DMS114 treated with DMSO at 0.1 percent for 48 hours (cell line): Measurements from ENCODE around the gene ITIH2.
A peak's percentile ranks its signal among the peaks of the same experiment; 100 is the strongest.
"Not testable (repeated sequence)": the region's sequence is repeated elsewhere in the genome, so short reads cannot be mapped to it uniquely, and the experiment has no call there.

Experiments used
- DNase-seq: peaks from one replicate; lab custom pipeline; 2025; ENCODE audit not compliant: unreplicated experiment; lab: John Stamatoyannopoulos, UW

ITIH2 gene, protein sequence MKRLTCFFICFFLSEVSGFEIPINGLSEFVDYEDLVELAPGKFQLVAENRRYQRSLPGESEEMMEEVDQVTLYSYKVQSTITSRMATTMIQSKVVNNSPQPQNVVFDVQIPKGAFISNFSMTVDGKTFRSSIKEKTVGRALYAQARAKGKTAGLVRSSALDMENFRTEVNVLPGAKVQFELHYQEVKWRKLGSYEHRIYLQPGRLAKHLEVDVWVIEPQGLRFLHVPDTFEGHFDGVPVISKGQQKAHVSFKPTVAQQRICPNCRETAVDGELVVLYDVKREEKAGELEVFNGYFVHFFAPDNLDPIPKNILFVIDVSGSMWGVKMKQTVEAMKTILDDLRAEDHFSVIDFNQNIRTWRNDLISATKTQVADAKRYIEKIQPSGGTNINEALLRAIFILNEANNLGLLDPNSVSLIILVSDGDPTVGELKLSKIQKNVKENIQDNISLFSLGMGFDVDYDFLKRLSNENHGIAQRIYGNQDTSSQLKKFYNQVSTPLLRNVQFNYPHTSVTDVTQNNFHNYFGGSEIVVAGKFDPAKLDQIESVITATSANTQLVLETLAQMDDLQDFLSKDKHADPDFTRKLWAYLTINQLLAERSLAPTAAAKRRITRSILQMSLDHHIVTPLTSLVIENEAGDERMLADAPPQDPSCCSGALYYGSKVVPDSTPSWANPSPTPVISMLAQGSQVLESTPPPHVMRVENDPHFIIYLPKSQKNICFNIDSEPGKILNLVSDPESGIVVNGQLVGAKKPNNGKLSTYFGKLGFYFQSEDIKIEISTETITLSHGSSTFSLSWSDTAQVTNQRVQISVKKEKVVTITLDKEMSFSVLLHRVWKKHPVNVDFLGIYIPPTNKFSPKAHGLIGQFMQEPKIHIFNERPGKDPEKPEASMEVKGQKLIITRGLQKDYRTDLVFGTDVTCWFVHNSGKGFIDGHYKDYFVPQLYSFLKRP

DNA sequence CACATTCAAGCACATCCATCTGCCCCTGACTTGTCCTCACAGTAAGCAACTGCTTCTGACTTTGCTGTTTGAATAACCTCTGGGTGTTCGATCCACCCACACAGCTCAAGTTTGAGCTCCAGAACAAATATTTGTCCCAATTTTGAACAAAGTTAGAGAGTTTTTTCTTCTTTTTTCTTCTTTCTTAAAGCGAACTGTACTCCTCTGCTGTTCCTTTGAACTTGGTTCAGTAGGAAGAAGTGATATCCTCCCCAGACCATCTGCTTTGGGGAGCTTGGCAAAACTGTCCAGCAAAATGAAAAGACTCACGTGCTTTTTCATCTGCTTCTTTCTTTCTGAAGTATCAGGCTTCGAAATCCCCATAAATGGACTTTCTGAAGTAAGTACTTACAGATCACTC is at the start of gene ITIH2:
Gene ITIH2 (plus strand): TSS at position 177 of the 400 bp plus-strand sequence. CDS start 119 bp downstream, at position 296.
- no peak for DNase-seq

DNA sequence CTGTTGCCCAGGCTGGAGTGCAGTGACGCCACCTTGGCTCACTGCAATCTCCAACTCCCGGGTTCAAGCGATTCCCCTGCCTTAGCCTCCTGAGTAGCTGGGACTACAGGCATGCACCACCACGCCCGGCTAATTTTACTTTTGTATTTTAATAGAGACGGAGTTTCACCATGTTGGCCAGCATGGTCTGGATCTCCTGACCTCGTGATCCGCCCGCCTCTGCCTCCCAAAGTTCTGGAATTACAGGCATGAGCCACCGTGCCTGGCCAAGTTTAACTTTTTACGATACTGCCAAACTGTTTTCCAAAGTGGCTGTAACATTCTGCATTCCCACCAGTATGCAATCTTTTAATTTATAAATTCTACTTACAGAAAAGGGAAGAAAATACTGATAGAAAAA is 46.0 kb upstream of the ITIH2 start:
- not testable (repeated sequence) for DNase-seq

DNA sequence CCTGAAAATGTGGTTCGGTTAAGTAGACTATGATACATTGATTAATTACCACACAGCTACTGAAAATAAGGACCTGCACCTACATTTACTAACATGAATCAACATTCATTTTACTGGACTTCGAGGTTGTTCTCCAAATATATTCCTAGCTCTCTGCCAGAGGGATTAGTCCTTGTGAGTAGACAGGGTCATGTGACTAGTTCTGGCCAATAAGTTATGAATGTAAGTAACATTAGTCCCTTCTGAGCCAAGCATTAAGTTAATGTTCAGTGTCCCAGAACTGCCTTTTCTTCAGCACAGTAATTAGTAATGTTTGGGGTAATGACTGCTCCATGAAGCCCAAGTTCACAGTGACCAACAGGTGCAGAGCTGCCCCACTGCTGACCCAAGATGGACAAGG is 45.6 kb upstream of the ITIH2 start:
- DNase-seq = no peak

DNA sequence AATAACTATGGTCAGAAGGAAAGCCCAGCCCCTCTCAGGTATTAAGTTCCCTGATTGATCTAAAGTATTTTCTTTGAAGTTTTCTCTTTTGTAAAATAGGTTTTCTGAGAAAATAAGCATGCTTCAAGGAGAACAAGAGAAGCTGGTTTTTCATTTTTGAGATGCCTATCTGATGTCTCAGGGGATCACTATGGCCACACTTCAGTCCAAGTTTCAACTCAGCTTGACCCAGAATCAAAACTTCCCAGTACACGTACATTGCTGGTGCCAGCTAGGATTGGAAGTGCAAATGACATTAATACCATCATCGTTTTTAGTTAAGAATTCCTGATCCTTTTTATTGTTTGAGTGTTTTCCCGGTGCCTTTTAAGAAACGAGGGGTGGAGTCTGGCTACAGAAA is 43.6 kb upstream of the ITIH2 start:
- DNase-seq = no peak

DNA sequence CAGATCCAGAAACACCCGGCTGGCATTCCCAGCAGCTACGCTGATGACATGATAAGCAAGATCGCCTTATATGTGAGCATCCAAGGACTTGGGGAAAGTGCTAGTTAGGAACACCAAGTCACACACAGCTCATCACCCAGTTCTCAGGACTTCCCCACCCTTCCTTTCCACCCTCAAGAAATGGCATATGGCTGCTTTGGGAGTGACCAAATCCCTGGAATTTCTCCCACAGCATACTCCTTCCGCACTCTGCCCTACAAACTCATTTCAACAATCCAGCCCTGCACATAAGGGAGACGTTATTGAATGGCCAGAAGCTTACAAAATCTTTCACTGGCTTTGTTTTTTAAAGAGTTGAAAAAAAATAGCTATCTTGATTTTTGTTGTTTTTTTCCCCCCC is 40.6 kb upstream of the ITIH2 start:
- DNase-seq = no peak

DNA sequence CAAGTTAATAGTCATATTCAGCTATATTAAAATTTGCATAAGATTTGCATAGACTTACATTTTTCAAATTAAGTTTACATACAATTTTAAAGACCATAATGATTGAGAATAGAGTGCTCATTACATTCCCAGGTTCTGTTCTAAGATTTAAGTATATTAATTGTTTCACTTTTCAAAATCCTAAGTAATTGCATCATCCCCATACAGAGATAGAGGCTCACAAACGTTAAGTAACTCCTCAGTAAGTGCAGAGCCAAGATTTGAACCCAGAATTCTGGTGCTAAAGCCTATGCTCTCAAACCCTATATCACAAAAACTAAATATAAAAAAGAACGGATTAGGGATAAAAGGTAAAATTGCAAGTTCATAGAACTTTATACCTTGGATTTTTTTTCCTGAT is 38.4 kb upstream of the ITIH2 start:
- no peak for DNase-seq

DNA sequence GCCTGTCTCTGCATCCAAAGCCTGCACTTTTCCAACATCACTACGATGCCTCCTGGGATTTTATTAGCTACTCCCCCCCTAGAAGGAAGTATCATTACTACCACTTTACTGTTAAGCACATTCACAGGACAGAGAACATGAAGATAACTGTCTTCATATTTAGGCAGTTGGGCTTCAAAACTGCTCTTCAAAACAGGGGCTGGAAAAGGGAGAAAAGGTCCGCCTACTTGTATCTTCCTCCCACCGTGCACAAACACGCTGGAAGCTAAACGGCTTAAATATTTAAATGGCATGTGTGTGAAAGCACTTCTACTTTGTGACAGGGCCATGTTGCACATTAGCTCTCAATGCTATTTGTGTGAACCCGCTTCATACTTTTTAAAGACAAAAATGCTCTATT is 37.3 kb upstream of the ITIH2 start:
- DNase-seq = no peak

DNA sequence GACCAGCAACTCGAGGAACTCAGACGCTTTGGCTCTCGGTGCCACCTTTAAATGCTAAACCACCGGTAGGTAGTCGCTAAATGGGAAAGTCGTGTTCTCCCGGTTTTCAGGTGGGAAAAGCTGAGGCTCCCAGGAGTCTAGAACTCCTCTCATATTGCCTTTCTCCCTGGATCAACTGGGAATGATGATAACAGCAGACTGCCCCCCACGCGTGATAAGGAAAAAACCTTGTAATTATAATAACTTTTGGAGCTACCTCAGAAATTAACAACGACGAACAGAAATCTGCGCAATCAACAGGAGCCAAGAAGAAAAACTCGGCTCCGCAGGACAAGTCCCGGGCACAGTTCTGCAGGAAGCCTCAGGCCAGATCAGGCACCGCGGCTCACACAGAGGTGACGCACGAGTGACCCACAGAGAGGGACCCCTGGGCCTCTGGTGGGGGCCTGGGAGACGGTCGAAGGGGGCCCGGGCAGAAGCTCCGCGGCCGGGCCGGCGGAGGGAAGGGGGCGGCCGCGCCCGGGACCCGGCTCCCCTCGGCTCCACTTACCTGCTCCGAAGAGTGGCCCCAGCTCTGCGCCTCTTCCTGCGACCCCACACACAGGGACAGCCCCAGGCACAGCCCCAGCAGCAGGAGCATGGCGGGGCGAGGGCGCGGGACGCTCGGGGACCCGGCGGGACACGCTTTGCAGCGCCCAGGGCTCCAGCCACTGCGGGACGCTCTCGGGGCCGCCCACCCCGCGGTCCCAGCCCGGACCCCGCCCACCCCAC is 36.7 kb upstream of the ITIH2 start, which contains the start of gene ITIH5:
Gene ITIH5 (minus strand): TSS at position 714 of the 771 bp plus-strand sequence. CDS start 74 bp downstream, at position 640.
- no peak for DNase-seq

DNA sequence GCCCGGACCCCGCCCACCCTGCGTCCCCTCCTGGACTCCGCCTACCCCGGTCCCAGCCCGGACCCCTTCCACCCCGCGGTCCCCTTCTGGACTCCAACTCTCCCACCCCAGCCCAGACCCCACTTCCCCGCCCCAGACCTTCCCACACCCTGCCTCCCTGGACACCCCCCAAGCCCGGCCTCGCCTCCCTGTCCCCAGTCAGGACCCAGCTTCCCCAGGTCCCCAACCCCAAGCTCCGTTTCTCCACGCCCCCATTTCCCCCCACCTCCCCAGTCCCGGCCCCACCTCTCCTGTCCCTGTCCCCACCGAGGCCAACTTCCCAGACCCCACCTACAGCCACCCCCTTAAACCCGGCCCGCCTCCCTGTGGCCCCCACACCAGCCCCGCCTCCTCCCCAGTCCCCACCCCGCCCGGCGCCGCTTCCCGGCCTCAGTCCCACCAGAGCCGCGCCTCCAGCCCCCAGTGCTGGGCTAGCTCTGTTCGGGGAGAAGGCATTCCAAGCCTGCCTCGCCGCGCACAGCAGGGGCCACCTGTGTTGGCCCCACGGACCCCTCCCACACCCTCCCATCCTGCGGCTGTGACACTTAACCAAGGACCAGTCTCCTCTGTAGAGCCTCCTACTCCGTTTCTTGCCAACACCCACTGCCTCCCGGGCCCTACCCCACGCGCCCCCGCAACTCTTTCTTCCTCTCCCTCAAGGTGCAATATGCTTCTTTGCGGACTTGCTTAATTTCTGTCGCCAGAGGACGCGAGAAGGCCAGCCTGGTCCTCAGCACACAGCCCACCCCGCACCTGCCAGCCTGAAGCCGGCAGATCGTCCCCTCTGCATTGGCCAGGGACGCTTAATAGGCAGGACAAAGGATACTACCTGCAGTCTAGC is 35.6 kb upstream of the ITIH2 start:
- DNase-seq = no peak

DNA sequence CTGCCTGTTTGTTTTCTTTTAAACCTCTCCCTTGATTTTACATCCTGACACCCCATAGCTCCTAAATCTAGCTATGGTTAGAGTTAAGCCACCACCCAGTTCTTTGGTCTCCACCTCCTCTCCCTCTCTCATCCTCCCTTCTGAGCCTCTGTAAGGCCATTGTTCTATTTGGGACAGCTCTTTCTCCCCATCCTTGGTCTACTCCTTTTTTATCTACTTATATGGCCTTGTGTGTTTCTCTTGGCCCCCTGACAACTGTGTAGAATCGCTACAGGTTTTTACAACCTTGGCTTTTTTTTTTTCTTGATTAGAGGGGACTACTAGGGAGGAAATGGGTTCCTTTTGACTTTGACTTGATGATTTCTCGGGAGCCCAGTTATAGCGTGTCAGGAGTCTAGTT is 33.0 kb upstream of the ITIH2 start:
- no peak for DNase-seq

DNA sequence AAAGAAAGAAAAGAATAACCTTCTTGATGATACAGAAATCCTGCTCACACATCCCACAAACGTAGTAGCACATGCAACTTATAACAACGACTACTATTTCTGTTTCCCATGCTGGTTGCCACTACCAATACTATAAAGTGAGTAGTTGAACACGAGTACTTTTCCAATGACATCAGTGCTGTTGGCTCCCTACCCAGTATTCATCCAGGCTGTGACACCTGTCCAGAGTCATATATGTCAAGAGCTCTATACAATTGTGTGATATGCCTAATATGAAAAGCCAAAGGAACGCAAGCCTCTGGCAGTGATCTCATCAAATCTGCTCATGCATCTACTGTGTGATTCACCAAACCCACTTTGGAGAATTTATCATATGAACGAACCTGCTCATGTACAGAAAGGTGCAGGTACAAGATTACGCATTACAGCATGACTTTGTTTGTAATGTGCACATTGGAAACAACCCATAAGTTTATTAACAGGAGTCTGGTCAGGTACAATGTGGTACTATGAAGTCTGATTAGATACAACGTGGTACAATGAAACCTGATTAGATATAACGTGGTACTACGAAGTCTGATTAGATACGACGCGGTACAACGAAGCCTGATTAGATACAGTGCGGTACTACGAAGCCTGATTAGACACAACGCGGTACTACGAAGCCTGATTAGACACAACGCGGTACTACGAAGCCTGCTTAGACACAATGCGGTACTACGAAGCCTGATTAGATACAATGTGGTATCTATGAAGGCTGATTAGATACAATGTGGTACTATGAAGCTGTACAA is 30.6 kb upstream of the ITIH2 start:
- DNase-seq = no peak

DNA sequence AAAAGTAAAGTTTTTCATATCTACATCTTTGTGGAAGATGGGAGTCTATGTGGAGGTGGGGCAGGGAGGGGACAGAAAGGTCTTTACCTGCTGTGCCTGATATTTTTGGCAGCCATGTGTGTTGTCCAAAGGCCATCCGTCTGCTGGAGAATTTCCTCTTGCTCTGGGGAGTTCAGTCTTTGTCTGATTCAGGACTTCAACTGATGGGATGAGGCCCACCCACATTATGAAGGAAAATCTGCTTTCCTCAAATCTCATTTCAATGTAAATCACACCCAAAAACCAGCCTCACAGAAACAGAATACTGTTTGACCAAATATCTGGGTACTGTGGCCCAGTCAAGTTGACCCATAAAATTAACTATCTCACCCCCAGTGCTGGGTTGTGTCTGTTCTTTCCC is 23.9 kb upstream of the ITIH2 start:
- DNase-seq = no peak

DNA sequence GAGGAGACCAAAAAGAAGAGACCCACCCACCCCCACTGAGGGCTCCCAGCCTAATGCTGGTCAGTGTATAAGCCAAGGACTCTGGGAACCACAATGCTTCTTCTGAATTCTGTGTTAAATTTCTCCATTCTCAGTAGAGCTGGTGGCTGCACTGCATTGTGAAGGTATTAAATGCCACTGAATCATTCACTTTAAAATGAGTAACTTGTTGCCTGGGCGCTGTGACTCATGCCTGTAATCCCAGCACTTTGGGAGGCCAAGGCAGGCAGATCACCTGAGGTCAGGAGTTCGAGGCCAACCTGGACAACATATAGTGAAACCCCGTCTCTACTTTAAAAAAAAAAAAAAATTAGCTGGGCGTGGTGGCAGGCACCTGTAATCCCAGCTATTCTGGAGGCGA is 23.0 kb upstream of the ITIH2 start:
- not testable (repeated sequence) for DNase-seq

DNA sequence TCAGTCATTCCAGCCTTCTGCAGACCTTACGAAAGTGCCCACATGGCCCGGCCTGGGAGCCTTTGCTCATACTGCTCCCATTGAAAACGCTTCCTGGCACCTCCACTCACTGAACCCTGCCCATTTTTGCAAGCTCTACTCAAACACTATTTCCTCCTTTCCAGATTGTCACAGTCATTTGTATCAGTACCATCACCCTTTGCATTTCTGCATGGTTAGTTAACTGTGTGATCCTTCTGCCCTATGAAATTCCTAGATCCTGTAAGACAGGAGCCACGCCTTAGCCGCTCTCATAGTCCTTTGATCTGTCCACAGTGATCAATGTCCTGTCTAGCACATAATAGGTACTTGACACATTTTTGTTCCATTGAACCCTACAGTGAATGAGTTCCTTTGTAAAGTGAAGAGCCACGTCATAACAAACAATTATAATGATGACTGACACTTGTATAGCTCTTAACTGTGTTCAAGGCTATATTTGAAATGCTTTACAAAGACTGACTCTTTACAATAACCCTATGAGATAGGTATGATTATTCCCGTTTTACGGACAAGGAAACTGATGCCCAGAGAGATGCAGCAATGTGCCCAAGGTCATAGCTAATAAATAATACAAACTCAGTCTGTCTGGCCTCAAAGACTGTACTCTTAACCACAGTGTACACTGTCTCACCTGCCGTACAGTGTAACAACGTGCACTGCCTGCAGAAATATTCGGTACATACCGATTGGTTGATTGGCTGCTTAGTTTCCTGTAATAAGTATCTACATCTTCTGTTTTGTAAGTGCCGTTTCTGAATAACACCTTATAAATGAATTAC is 16.6 kb upstream of the ITIH2 start:
- DNase-seq = no peak

DNA sequence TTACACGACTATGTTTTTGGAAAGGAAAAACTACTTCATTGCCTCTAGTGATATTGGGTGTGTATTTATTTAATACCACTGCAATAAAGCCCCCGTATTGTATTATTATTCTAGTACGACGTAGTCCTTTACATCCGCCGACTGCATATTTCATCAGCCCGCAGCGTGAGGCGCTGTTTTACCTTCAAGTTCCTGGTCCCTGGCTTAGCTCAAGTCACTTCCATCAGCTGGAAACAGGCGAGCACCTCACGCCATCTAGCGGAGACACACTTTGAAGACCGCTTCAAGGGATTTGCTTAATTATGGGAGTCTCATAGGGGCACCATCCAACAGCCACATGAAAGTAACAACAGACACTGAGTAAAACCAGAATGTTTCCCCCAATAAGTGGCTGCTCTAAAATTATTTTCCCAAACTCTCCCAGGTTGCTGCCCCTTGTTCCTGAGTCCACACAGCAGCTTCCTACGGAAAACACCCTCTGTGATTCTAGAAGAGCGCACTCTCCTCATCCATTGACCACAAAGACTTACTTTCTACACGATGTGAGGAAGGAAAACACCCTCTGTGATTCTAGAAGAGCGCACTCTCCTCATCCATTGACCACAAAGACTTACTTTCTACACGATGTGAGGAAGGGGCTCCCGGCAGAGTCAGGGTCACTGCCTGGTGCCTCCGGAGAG is 15.7 kb upstream of the ITIH2 start:
- DNase-seq = peak; percentile 94

DNA sequence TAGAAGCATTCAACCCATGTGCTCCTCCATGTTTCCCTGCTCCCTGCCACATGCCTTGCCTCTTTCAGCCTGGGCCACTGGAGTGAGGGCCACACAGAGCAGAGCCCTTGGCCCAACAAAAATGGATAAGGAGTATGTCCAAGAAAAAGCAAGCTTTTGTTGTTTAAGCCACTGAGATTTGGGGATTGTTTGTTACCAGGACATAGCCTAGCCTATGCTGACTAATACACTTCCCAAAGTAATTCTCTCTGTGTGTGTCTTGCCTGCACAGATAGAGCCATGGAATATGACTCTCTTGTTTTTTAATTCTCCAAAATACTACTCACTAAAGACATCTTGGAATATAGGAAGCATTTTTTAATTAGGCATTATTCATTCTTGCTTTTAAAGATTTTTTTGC is 13.5 kb upstream of the ITIH2 start:
- DNase-seq = no peak

DNA sequence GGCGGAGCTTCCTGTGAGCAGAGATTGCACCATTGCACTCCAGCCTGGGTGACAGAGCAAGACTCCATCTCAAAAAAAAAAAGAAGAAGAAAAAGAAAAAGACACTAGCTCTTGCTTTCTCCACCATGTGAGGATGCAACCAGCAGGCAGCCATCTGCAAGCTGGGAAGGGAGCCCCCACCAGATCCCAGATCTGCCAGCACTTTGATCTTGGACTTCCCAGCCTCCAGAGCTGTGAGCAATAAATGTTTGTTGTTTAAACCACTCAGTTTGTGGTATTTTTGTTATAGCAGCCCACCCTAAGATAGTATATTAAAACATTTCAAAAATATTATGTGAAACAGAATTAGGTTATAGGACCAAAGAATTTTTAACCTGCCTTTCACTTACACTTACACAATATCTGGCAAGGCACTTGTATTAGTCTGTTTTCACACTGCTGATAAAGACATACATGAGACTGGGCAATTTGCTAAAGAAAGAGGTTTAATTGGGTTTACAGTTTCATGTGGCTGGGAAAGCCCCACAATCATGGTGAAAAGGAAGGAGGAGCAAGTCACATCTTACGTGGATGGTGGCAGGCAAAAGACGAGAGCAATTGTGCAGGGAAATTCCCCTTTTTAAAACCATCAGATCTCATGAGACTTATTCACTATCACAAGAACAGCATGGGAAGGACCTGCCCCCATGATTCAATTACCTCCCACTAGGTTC is 12.1 kb upstream of the ITIH2 start:
- DNase-seq = not testable (repeated sequence)
